ENCODE measurements around the gene FXYD6.

- TF ChIP-seq POLR2A (IDR thresholded peaks at IDR 0.05) = peak; percentile 53
- TF ChIP-seq CTCF (IDR thresholded peaks at IDR 0.05) = no peak
Observed at GRCh38 chr11:117885777-117886176, 9.3 kb upstream of the FXYD6 start.
